HK-2 (cell line): ENCODE measurements around the gene TMSB15A.
A peak's percentile ranks its signal among the peaks of the same experiment; 100 is the strongest.
"Not testable (repeated sequence)": the region's sequence is repeated elsewhere in the genome, so short reads cannot be mapped to it uniquely, and the experiment has no call there.

Source experiments
- DNase-seq: peaks from one replicate; pipeline ENCODE4 v3.0.0-alpha.2; 2018; ENCODE audit not compliant: unreplicated experiment

TMSB15A gene

GRCh38 chrX:102515975-102516941, at the start of gene TMSB15A:
Gene TMSB15A, minus strand, starts transcription at chrX:102516739.
- DNase-seq = peak; percentile 73

- no peak for DNase-seq
Measured at GRCh38 chrX:102560423-102561068, 44.0 kb upstream of the TMSB15A start.

- DNase-seq = no peak
Measured at GRCh38 chrX:102558607-102559006, 42.1 kb upstream of the TMSB15A start.

GRCh38 chrX:102548231-102548630, 31.7 kb upstream of the TMSB15A start:
- DNase-seq = no peak

- DNase-seq = no peak
Measured at GRCh38 chrX:102546828-102547493, 30.4 kb upstream of the TMSB15A start.

GRCh38 chrX:102546175-102546574, 29.6 kb upstream of the TMSB15A start:
- not testable (repeated sequence) for DNase-seq

- DNase-seq = no peak
Measured at GRCh38 chrX:102535958-102536357, 19.4 kb upstream of the TMSB15A start.

- DNase-seq = no peak
Measured at GRCh38 chrX:102517326-102517725, 787 bp upstream of the TMSB15A start.

GRCh38 chrX:102514536-102514935, 2.0 kb downstream of the TMSB15A start:
- no peak for DNase-seq

- no peak for DNase-seq
Measured at GRCh38 chrX:102498732-102499131, 17.8 kb downstream of the TMSB15A start.

- no peak for DNase-seq
Measured at GRCh38 chrX:102491766-102492165, 24.8 kb downstream of the TMSB15A start.

GRCh38 chrX:102478765-102479164, 37.8 kb downstream of the TMSB15A start:
- DNase-seq = not testable (repeated sequence)

- not testable (repeated sequence) for DNase-seq
Measured at GRCh38 chrX:102471762-102472220, 44.7 kb downstream of the TMSB15A start, which contains the start of gene TCP11X2. Gene TCP11X2, minus strand, starts transcription at chrX:102471812.

GRCh38 chrX:102470215-102470614, 46.3 kb downstream of the TMSB15A start:
- DNase-seq = not testable (repeated sequence)
